Endothelial cell (in vitro differentiated cells): Measurements from ENCODE around the gene ZNF580. TPM values are rescaled to one million over a fixed set of nuclear protein-coding genes. Genes with fewer than 3 reads are reported as not detected.

Source experiments
- DNase-seq: peaks from one replicate; pipeline ENCODE4 v3.0.0; 2021; ENCODE audit warnings: low spot score
- H3K27ac Mint-ChIP-seq: one replicate; pipeline ENCODE4 v1.8.0; 2021; ENCODE audit warnings: mixed read lengths, inconsistent platforms; ENCODE audit not compliant: unreplicated experiment
- H3K27me3 Mint-ChIP-seq: one replicate; pipeline ENCODE4 v1.8.0; 2021; ENCODE audit warnings: mild to moderate bottlenecking, moderate library complexity, mixed read lengths, inconsistent platforms; ENCODE audit not compliant: unreplicated experiment
- H3K36me3 Mint-ChIP-seq: one replicate; pipeline ENCODE4 v1.8.0; 2021; ENCODE audit warnings: mild to moderate bottlenecking, low read depth, mixed read lengths, inconsistent platforms; ENCODE audit not compliant: unreplicated experiment
- H3K4me1 Mint-ChIP-seq: one replicate; pipeline ENCODE4 v1.8.0; 2021; ENCODE audit warnings: mild to moderate bottlenecking, mixed read lengths, inconsistent platforms; ENCODE audit not compliant: unreplicated experiment
- H3K4me3 Mint-ChIP-seq: one replicate; pipeline ENCODE4 v1.8.0; 2021; ENCODE audit warnings: mild to moderate bottlenecking, mixed read lengths, inconsistent platforms; ENCODE audit not compliant: unreplicated experiment
- H3K9me3 Mint-ChIP-seq: one replicate; pipeline ENCODE4 v1.8.0; 2021; ENCODE audit warnings: mixed read lengths, inconsistent platforms; ENCODE audit not compliant: unreplicated experiment
- CTCF ChIP-seq: fragments of 200-600 bp; sonication (generic); IDR thresholded peaks from one replicate; pipeline ENCODE4 v1.5.0; 2021; ENCODE audit warnings: antibody characterized with exemption; ENCODE audit not compliant: unreplicated experiment
- total RNA-seq: library from RNA; stranded (reverse); fragmentation: NEBNext Ultra II Directional; extraction: Animal tissue kit (Norgen Biotek cat#: 25700); gene quantifications from one replicate; pipeline ENCODE4 v1.2.1, GENCODE V29; 2021; ENCODE audit not compliant: unreplicated experiment

The ZNF580 gene
- total RNA-seq, 1 donor from 2014 or later: 34.0 TPM

DNA sequence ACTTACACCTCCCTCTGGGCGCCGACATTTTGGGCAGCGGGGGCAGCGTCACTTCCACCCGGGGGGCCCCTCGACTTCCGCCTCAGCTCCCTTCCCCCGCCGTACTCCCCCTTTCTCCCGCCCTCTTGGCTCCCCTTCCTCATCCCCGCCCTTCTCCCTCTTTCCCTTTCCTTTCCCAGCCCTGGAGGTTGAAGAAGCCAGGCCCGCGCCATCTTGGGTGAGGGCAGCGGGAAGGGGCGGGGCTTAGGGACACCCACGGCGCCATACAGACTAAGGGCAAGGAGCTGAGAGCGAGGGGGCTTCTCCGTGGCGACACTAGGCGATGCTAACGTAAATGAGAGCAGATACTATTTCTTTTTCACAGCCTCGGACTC, 41.3 kb upstream of the ZNF580 start, which contains the start of gene FIZ1:
Gene FIZ1 (minus strand): TSS at position 50 of the 374 bp plus-strand sequence. CDS start 1,652 bp downstream, outside the sequence.
- no peak for TF ChIP-seq CTCF

DNA sequence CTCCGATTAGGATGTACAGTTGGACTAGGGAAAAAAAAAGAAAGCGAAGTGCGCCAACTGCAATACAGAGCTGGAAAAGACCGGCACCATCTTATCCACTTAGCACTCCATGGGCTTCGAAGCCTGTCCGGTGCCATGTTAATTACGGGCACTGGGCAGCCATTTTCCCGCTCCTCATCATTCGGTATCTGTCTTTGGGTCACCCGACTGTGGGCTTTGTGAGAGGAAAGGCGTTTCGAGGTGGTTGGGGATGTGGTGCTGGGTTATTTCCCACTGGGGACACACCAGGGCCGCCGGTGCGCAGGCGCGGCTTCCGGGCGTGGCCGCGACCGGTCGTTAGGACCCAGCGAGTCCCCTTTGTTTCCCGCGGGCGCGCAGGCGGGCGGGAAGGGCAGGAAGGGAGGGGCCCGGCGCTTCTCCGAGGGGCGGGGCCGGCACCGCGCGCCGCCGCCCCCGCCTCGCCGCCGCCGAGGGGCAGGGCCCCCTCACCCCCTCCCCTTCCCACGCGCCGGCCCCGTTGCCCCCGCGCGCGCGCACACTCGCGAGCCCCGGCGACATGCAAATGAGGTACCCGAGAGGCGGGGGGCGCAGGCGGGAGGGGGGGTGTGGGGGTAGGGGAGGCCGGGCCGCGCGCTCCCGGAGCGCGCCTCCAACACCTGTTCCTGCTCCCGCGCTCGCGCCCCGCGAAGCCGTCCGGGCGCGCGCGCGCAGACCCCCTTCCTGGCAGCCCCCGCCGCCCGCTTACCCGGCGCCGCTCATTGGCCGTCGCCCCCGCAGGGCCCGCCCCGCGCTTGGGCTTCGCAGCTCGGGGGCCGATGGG, 40.8 kb upstream of the ZNF580 start, which contains the start of gene ZNF524:
Gene ZNF524 (plus strand): TSS at position 447 of the 820 bp plus-strand sequence. CDS start 1,825 bp downstream, outside the sequence.
- Mint-ChIP-seq H3K4me1 (peaks cover 13% of the 10 kb centered on the region), H3K36me3 (peaks cover 26% of the 10 kb centered on the region), H3K27ac (peak within 1 kb of the TSS; percentile 99), H3K9me3 (no peaks in the 10 kb centered on the region), H3K27me3 (peaks cover 29% of the 10 kb centered on the region), H3K4me3 (peak within 1 kb of the TSS; percentile 97)
- no peak for TF ChIP-seq CTCF
- DNase-seq: peak; percentile 85

More for the DNA sequence above, 41.3 kb upstream of the ZNF580 start, which contains the start of gene FIZ1:
- DNase-seq: peak; percentile 94
- peak within 1 kb of the TSS; percentile 97 for H3K4me3 Mint-ChIP-seq
- H3K27me3 Mint-ChIP-seq: peaks cover 28% of the 10 kb centered on the region
- no peaks in the 10 kb centered on the region for H3K9me3 Mint-ChIP-seq
- peaks cover 10% of the 10 kb centered on the region for H3K4me1 Mint-ChIP-seq
- H3K36me3 Mint-ChIP-seq: peaks cover 30% of the 10 kb centered on the region
- H3K27ac Mint-ChIP-seq: peak within 1 kb of the TSS; percentile 99

- peaks cover 20% of the 10 kb centered on the region for H3K36me3 Mint-ChIP-seq
- H3K27ac Mint-ChIP-seq: peak overlapping the region; percentile 95
- H3K27me3 Mint-ChIP-seq: peaks cover 29% of the 10 kb centered on the region
- TF ChIP-seq CTCF: no peak
- H3K9me3 Mint-ChIP-seq: no peaks in the 10 kb centered on the region
- H3K4me3 Mint-ChIP-seq: peak overlapping the region; percentile 89
- DNase-seq: no peak
- peaks cover 13% of the 10 kb centered on the region for H3K4me1 Mint-ChIP-seq
Observed at GRCh38 chr19:55600662-55601028, 40.2 kb upstream of the ZNF580 start.

- TF ChIP-seq CTCF: no peak
- peaks cover 17% of the 10 kb centered on the region for H3K4me1 Mint-ChIP-seq
- H3K36me3 Mint-ChIP-seq: peaks cover 19% of the 10 kb centered on the region
- peaks cover 1% of the 10 kb centered on the region for H3K9me3 Mint-ChIP-seq
- no peak for DNase-seq
- H3K27me3 Mint-ChIP-seq: peaks cover 30% of the 10 kb centered on the region
- peak overlapping the region; percentile 89 for H3K4me3 Mint-ChIP-seq
- peak overlapping the region; percentile 95 for H3K27ac Mint-ChIP-seq
Observed at GRCh38 chr19:55601084-55601483, 39.7 kb upstream of the ZNF580 start.
